HepG2 (cell line): Measurements from ENCODE around the gene DLL1. TPM values are rescaled to one million over a fixed set of nuclear protein-coding genes. Genes with fewer than 3 reads are reported as not detected.

ENCODE experiments used
- ATAC-seq: fragments of 200-7000 bp; cut with Tn5 transposase; 3 replicates; pipeline ENCODE4 v1.9.1; 2020; ENCODE audit warnings: mild to moderate bottlenecking, moderate library complexity
- BruUV-seq: library from RNA; stranded (reverse); fragments of 400-500 nt; replicated peaks from 2 replicates; lab custom pipeline; 2021; lab: Mats Ljungman, UMichigan
- CTCF ChIA-PET: fragments of 300-600 bp; formaldehyde crosslinking; extraction: SDS; loops from one replicate; lab custom pipeline; 2021; ENCODE audit warnings: low total read pairs, inconsistent platforms, low intra/inter-chr PET ratio; lab: Yijun Ruan, JAX
- POLR2A ChIA-PET: fragments of 350-600 bp; sonication (Branson Sonifier 250); formaldehyde crosslinking; loops from one replicate; lab custom pipeline; 2020; ENCODE audit warnings: antibody characterized with exemption, inconsistent platforms; lab: Yijun Ruan, JAX
- DNase-seq: peaks from one replicate; pipeline ENCODE4 v3.0.0-alpha.2; 2015; ENCODE audit warnings: low spot score
- FAIRE-seq: peaks from 3 replicates; lab custom pipeline; 2011; peaks lifted over from hg19 to GRCh38; lab: Jason Lieb, UNC
- H2AFZ ChIP-seq: one replicate; pipeline ENCODE4 v1.6.1; 2011; ENCODE audit warnings: low read length, inconsistent platforms
- H3K27ac ChIP-seq: fragments of 300-600 bp; 3 replicates; pipeline ENCODE4 v1.8.0; 2011; ENCODE audit warnings: mixed run types, mild to moderate bottlenecking, mixed read lengths, low read length, inconsistent platforms; ENCODE audit not compliant: insufficient read depth; ENCODE audit errors: extremely low read length
- H3K27me3 ChIP-seq, 2 experiments: fragments of 200-600 bp in 1 of 2; 2 replicates in 1 of 2; 3 replicates in 1 of 2; pipeline versions ENCODE4 v1.6.0 to v1.8.0; 2011; ENCODE audit warnings: low read length in 2 of 2, mild to moderate bottlenecking in 2 of 2, moderate library complexity in 2 of 2, inconsistent platforms in 1 of 2; ENCODE audit not compliant: insufficient read depth in 2 of 2, control insufficient read depth in 1 of 2
- H3K36me3 ChIP-seq, 2 experiments: fragments of 200-600 bp in 1 of 2; replicated peaks in 1 of 2; 2 replicates in 1 of 2; 3 replicates in 1 of 2; pipeline versions ENCODE4 v1.5.1 to v1.8.0; 2011; ENCODE audit warnings: low read length in 2 of 2, inconsistent platforms in 1 of 2; ENCODE audit not compliant: insufficient read depth in 2 of 2, control insufficient read depth in 1 of 2
- H3K4me1 ChIP-seq: 2 replicates; pipeline ENCODE4 v1.5.1; 2012; ENCODE audit warnings: low read length, inconsistent platforms; ENCODE audit not compliant: insufficient read depth
- H3K4me2 ChIP-seq: 2 replicates; pipeline ENCODE4 v1.6.0; 2011; ENCODE audit warnings: low read depth, low read length, inconsistent platforms
- H3K4me3 ChIP-seq, 3 experiments: fragments of 200-600 bp in 1 of 3; sonication (generic), shearing (Covaris generic) in 1 of 3; replicated peaks in 1 of 3; 2 replicates each; pipeline ENCODE4 v1.5.1; 2011 to 2016; ENCODE audit warnings: low read length in 3 of 3, inconsistent platforms in 2 of 3, low read depth in 2 of 3, mild to moderate bottlenecking in 2 of 3, control low read depth in 1 of 3, mixed read lengths in 1 of 3; ENCODE audit not compliant: insufficient read depth in 1 of 3
- H3K79me2 ChIP-seq: one replicate; pipeline ENCODE4 v1.6.1; 2011; ENCODE audit warnings: low read length, inconsistent platforms; ENCODE audit not compliant: insufficient read depth
- H3K9ac ChIP-seq: 2 replicates; pipeline ENCODE4 v1.6.0; 2011; ENCODE audit warnings: mild to moderate bottlenecking, low read depth, low read length, inconsistent platforms; ENCODE audit not compliant: insufficient read depth
- H3K9me3 ChIP-seq: 2 replicates; pipeline ENCODE4 v1.5.1; 2012; ENCODE audit warnings: mild to moderate bottlenecking, low read length
- H4K20me1 ChIP-seq: 2 replicates; pipeline ENCODE4 v1.6.0; 2011; ENCODE audit warnings: inconsistent platforms, mild to moderate bottlenecking, low read length, moderate library complexity; ENCODE audit not compliant: insufficient read depth
- ARHGAP35 ChIP-seq: sonication (generic); formaldehyde crosslinking; IDR thresholded peaks from 2 replicates; pipeline ENCODE4 v1.9.0; 2022; ENCODE audit warnings: mild to moderate bottlenecking, inconsistent platforms, moderate library complexity, missing genetic modification reagents, borderline replicate concordance
- GZF1 ChIP-seq: sonication (generic); formaldehyde crosslinking; IDR thresholded peaks from 2 replicates; pipeline ENCODE4 v1.5.1; 2020; ENCODE audit warnings: mild to moderate bottlenecking, missing genetic modification reagents
- IKZF1 ChIP-seq: fragments of 450-650 bp; IDR thresholded peaks from 2 replicates; pipeline ENCODE4 v1.7.1; 2016
- MYNN ChIP-seq: sonication (generic); formaldehyde crosslinking; IDR thresholded peaks from 2 replicates; pipeline ENCODE4 v1.4.0; 2020; ENCODE audit warnings: mild to moderate bottlenecking, low read depth, missing genetic modification reagents
- NKX3-1 ChIP-seq: sonication (generic); formaldehyde crosslinking; IDR thresholded peaks from 2 replicates; pipeline ENCODE4 v1.5.0; 2020; ENCODE audit warnings: missing genetic modification reagents
- SNAI1 ChIP-seq: sonication (generic); formaldehyde crosslinking; IDR thresholded peaks from 2 replicates; pipeline ENCODE4 v1.5.0; 2020; ENCODE audit warnings: mild to moderate bottlenecking, missing genetic modification reagents, borderline replicate concordance
- ZFP41 ChIP-seq: sonication (generic); formaldehyde crosslinking; IDR thresholded peaks from 2 replicates; pipeline ENCODE4 v1.4.0; 2020; ENCODE audit warnings: mild to moderate bottlenecking, missing genetic modification reagents, borderline replicate concordance
- ZFYVE20 ChIP-seq: sonication (generic); formaldehyde crosslinking; IDR thresholded peaks from 2 replicates; pipeline ENCODE4 v1.8.0; 2023; ENCODE audit warnings: low read depth, mild to moderate bottlenecking, moderate library complexity, missing genetic modification reagents, borderline replicate concordance
- ZNF33A ChIP-seq: sonication (generic); formaldehyde crosslinking; IDR thresholded peaks from 2 replicates; pipeline ENCODE4 v1.5.1; 2020; ENCODE audit warnings: missing genetic modification reagents, mild to moderate bottlenecking, moderate library complexity, borderline replicate concordance
- ZNF484 ChIP-seq: sonication (generic); formaldehyde crosslinking; IDR thresholded peaks from 2 replicates; pipeline ENCODE4 v1.5.1; 2020; ENCODE audit warnings: mild to moderate bottlenecking, low read depth, missing genetic modification reagents, borderline replicate concordance
- ZNF800 ChIP-seq: sonication (generic); formaldehyde crosslinking; IDR thresholded peaks from 2 replicates; pipeline ENCODE4 v1.4.0; 2020; ENCODE audit warnings: missing genetic modification reagents
- ZSCAN31 ChIP-seq: sonication (generic); formaldehyde crosslinking; IDR thresholded peaks from 2 replicates; pipeline ENCODE4 v1.5.0; 2020; ENCODE audit warnings: low read depth, mild to moderate bottlenecking, missing genetic modification reagents
- WGBS: methylation state at CpG from one replicate; pipeline ENCODE4 v1.1.6; 2017; ENCODE audit warnings: low lambda C conversion rate; 5-methylcytosine and 5-hydroxymethylcytosine counted together
- in situ Hi-C: cut with HindIII; loops from 2 replicates; pipeline ENCODE4 v1.10.0; 2017; ENCODE audit warnings: low pct_unique_long_range_greater_than_20kb; ENCODE audit not compliant: extremely low pct_ligation_motif_present
- intact Hi-C: fragments of 100-400 bp; cut with micrococcal nuclease; formaldehyde crosslinking; loops from one replicate; pipeline ENCODE4 v1.10.0; 2022; ENCODE audit not compliant: unreplicated experiment
- polyA plus RNA-seq, 8 experiments: library from polyadenylated mRNA; depleted of rRNA in 3 of 8; stranded (reverse) in 7 of 8; unstranded in 1 of 8; fragments of >200 nt; fragmentation: Illumina TruSeq in 4 of 8; extraction: Trizol in 4 of 8; gene quantifications; 2 replicates each; pipeline versions ENCODE4 v1.2.1 to v1.2.3, GENCODE V29; 2011 to 2016; ENCODE audit warnings: low read depth in 4 of 8, missing spikeins in 1 of 8, mixed read lengths in 1 of 8; ENCODE audit not compliant: insufficient read depth in 1 of 8
- total RNA-seq, 5 experiments: library from RNA; depleted of rRNA; stranded (reverse); fragments of >200 nt; fragmentation: Illumina TruSeq; extraction: Trizol; gene quantifications; 2 replicates each; pipeline ENCODE4 v1.2.3, GENCODE V29; 2016; ENCODE audit warnings: low read depth in 1 of 5
- TF ChIP-seq, protein P1 (sequence below): sonication (generic); formaldehyde crosslinking; IDR thresholded peaks from 2 replicates; pipeline ENCODE4 v1.4.0; 2020; ENCODE audit warnings: missing genetic modification reagents, borderline replicate concordance

DLL1 gene
- total and polyA plus RNA-seq, 2 of the 13 experiments (the other 11 are each of a cell fraction or from before 2014, with no cell fraction given) = not detected

DNA sequence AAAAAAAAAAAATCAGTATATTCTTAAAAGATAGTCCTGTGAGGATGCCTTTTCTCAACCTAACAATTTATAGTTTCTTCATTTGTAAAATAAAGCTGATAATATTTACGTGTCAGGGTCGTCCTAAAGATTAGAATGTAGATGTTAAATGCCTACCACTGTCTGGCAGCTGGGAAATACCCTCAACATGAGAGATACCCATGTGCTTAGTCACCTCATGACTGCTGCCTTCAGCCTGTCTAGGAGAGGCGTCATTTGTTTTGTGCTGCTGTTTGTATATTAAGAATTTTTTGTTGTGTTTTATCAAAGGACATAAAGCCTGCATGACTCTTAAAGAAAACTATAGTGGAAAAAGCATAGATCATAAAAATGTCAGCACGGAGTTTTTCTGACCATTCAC lies 25.2 kb upstream of the DLL1 start:
- Histone ChIP-seq H3K36me3 (peaks cover 8 to 14% of the 10 kb centered on the region in 2 experiments), H2AFZ (no peak overlapping the region), H3K9ac (no peak overlapping the region), H3K9me3 (no peaks in the 10 kb centered on the region), H3K4me3 (no peak overlapping the region), H3K4me2 (no peak overlapping the region), H4K20me1 (no peaks in the 10 kb centered on the region), H3K4me1 (no peaks in the 10 kb centered on the region), H3K27ac (no peak overlapping the region), H3K27me3 (no peaks in the 10 kb centered on the region), H3K79me2 (peaks cover 32% of the 10 kb centered on the region)
- WGBS = 97% methylated on average over 4 of the region's 4 CpGs
- no TSS peak for BruUV-seq
- CTCF ChIA-PET = no interaction called here
- in situ Hi-C loops = no loop called here
- TF ChIP-seq ZNF484 (CRISPR knock-in tag) (no peak), IKZF1 (no peak), ARHGAP35 (CRISPR knock-in tag) (no peak), ZNF33A (no peak), ZSCAN31 (CRISPR knock-in tag) (no peak), ZFYVE20 (no peak)
- POLR2A ChIA-PET = no interaction called here
- no peak for FAIRE-seq
- no peak for ATAC-seq
- DNase-seq = no peak
- intact Hi-C loops = no loop called here

- no peak for TF ChIP-seq ZFP41 (CRISPR knock-in tag)
- TF ChIP-seq SNAI1 (CRISPR knock-in tag) = no peak
- TF ChIP-seq ZNF800 (CRISPR knock-in tag) = no peak
- no peak for TF ChIP-seq NKX3-1 (CRISPR knock-in tag)
- TF ChIP-seq, protein P1, sequence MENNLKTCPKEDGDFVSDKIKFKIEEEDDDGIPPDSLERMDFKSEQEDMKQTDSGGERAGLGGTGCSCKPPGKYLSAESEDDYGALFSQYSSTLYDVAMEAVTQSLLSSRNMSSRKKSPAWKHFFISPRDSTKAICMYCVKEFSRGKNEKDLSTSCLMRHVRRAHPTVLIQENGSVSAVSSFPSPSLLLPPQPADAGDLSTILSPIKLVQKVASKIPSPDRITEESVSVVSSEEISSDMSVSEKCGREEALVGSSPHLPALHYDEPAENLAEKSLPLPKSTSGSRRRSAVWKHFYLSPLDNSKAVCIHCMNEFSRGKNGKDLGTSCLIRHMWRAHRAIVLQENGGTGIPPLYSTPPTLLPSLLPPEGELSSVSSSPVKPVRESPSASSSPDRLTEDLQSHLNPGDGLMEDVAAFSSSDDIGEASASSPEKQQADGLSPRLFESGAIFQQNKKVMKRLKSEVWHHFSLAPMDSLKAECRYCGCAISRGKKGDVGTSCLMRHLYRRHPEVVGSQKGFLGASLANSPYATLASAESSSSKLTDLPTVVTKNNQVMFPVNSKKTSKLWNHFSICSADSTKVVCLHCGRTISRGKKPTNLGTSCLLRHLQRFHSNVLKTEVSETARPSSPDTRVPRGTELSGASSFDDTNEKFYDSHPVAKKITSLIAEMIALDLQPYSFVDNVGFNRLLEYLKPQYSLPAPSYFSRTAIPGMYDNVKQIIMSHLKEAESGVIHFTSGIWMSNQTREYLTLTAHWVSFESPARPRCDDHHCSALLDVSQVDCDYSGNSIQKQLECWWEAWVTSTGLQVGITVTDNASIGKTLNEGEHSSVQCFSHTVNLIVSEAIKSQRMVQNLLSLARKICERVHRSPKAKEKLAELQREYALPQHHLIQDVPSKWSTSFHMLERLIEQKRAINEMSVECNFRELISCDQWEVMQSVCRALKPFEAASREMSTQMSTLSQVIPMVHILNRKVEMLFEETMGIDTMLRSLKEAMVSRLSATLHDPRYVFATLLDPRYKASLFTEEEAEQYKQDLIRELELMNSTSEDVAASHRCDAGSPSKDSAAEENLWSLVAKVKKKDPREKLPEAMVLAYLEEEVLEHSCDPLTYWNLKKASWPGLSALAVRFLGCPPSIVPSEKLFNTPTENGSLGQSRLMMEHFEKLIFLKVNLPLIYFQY (CRISPR knock-in tag) = no peak
- no peak for TF ChIP-seq MYNN (CRISPR knock-in tag)
- TF ChIP-seq GZF1 (CRISPR knock-in tag) = no peak
- in situ Hi-C loops = no loop called here
- no peak for DNase-seq
- Histone ChIP-seq H3K27me3 (no peaks in the 10 kb centered on the region), H3K27ac (no peak overlapping the region), H3K79me2 (peaks cover 43% of the 10 kb centered on the region), H3K36me3 (peaks cover 6 to 14% of the 10 kb centered on the region in 2 experiments), H3K4me1 (no peaks in the 10 kb centered on the region), H2AFZ (no peak overlapping the region), H3K9ac (no peak overlapping the region), H3K9me3 (no peaks in the 10 kb centered on the region), H3K4me2 (no peak overlapping the region), H3K4me3 (no peak overlapping the region), H4K20me1 (no peaks in the 10 kb centered on the region)
- ATAC-seq = no peak
- POLR2A ChIA-PET = no interaction called here
- FAIRE-seq = no peak
- no TSS peak for BruUV-seq
- CTCF ChIA-PET = no interaction called here
- 94% methylated on average over 5 of the region's 5 CpGs for WGBS
- intact Hi-C loops = no loop called here
Measured at GRCh38 chr6:170314983-170315382, 24.1 kb upstream of the DLL1 start.
